ENCODE results near the gene DCAF5. TPM values are rescaled to one million over a fixed set of nuclear protein-coding genes. Genes with fewer than 3 reads are reported as not detected.

Gene DCAF5
- polyA plus RNA-seq, 3 donors, result 22.2 to 55.1 (median 30.6) TPM

- 90% methylated on average over 2 of the region's 3 CpGs for WGBS (ENCODE audit: insufficient coverage)
- H3K4me1 Mint-ChIP-seq, result peaks cover 82% of the 10 kb centered on the region
- no peak for DNase-seq
- no peaks in the 10 kb centered on the region for H4K20me1 ChIP-seq (ENCODE audit: insufficient read depth, low read length)
- no peak overlapping the region for H3K4me3 ChIP-seq (replicated peaks in 1 of 3; ENCODE audit: low read depth in 2 of 3, low read length in 3 of 3)
- H3K36me3 ChIP-seq (replicated peaks in 1 of 2; ENCODE audit: control insufficient read depth in 1 of 2, insufficient read depth in 2 of 2, low read length in 2 of 2), result peaks cover 1 to 8% of the 10 kb centered on the region in 2 donors
- H3K27ac Mint-ChIP-seq, result peak overlapping the region in 3 of 7 donors; percentile 9 to 52 (median 41)
- H3K36me3 Mint-ChIP-seq, result peaks cover 10 to 12% of the 10 kb centered on the region in 2 donors
- no peaks in the 10 kb centered on the region for H3K9me3 ChIP-seq (replicated peaks in 1 of 2; ENCODE audit: control insufficient read depth in 1 of 2, insufficient read depth in 1 of 2, low read length in 2 of 2)
- H3K27me3 ChIP-seq (ENCODE audit: control insufficient read depth in 2 of 2, insufficient read depth in 2 of 2, low read length in 2 of 2), result no peaks in the 10 kb centered on the region
- H3K9ac ChIP-seq (ENCODE audit: insufficient read depth, low read length, poor library complexity, severe bottlenecking), result no peak overlapping the region
- peaks cover 0 to 2% (median 2%) of the 10 kb centered on the region in 3 donors for H3K27me3 Mint-ChIP-seq (ENCODE audit: low read depth in 3 of 3)
- H3K4me3 Mint-ChIP-seq, result no peak overlapping the region
- intact Hi-C loops (cut with micrococcal nuclease), result no loop called here
- H2AFZ ChIP-seq (ENCODE audit: insufficient read depth, low read depth, low read length, poor library complexity, severe bottlenecking), result no peak overlapping the region
- no peak overlapping the region for H3K27ac ChIP-seq (ENCODE audit: low read depth in 1 of 2, low read length in 2 of 2)
- H3K4me2 ChIP-seq (replicated peaks; ENCODE audit: extremely low read depth, low read length, poor library complexity, severe bottlenecking), result no peak overlapping the region
- H3K79me2 ChIP-seq (ENCODE audit: insufficient read depth, low read length), result no peaks in the 10 kb centered on the region
- no peak for TF ChIP-seq CTCF (IDR thresholded peaks at IDR 0.05)
- peaks cover 73 to 76% of the 10 kb centered on the region in 2 donors for H3K4me1 ChIP-seq (ENCODE audit: control insufficient read depth in 1 of 2, insufficient read depth in 2 of 2, low read length in 2 of 2)
- peaks cover 0 to 3% (median 0%) of the 10 kb centered on the region in 7 donors for H3K9me3 Mint-ChIP-seq
Observed at GRCh38 chr14:69048456-69048855, 104.5 kb downstream of the DCAF5 start.

GRCh38 chr14:69047255-69047654 is 105.7 kb downstream of the DCAF5 start:
- Mint-ChIP-seq H3K36me3 (peaks cover 4 to 8% of the 10 kb centered on the region in 2 donors), H3K27me3 (ENCODE audit: low read depth in 3 of 3) (peaks cover 0 to 2% (median 2%) of the 10 kb centered on the region in 3 donors), H3K9me3 (peaks cover 0 to 3% (median 0%) of the 10 kb centered on the region in 7 donors), H3K4me1 (peaks cover 82% of the 10 kb centered on the region), H3K27ac (peak overlapping the region in 2 of 7 donors; percentile 10 to 97), H3K4me3 (no peak overlapping the region)
- no peak for DNase-seq
- 100% methylated on average over 1 of the region's 1 CpG for WGBS (ENCODE audit: insufficient coverage)
- Histone ChIP-seq H3K4me2 (replicated peaks; ENCODE audit: extremely low read depth, low read length, poor library complexity, severe bottlenecking) (no peak overlapping the region), H4K20me1 (ENCODE audit: insufficient read depth, low read length) (no peaks in the 10 kb centered on the region), H3K9me3 (replicated peaks in 1 of 2; ENCODE audit: control insufficient read depth in 1 of 2, insufficient read depth in 1 of 2, low read length in 2 of 2) (no peaks in the 10 kb centered on the region), H3K79me2 (ENCODE audit: insufficient read depth, low read length) (no peaks in the 10 kb centered on the region), H3K27ac (ENCODE audit: low read depth in 1 of 2, low read length in 2 of 2) (no peak overlapping the region), H3K4me3 (replicated peaks in 1 of 3; ENCODE audit: low read depth in 2 of 3, low read length in 3 of 3) (no peak overlapping the region), H3K4me1 (ENCODE audit: control insufficient read depth in 1 of 2, insufficient read depth in 2 of 2, low read length in 2 of 2) (peaks cover 75 to 77% of the 10 kb centered on the region in 2 donors), H3K27me3 (ENCODE audit: control insufficient read depth in 2 of 2, insufficient read depth in 2 of 2, low read length in 2 of 2) (no peaks in the 10 kb centered on the region), H3K36me3 (replicated peaks in 1 of 2; ENCODE audit: control insufficient read depth in 1 of 2, insufficient read depth in 2 of 2, low read length in 2 of 2) (no peaks in the 10 kb centered on the region), H3K9ac (ENCODE audit: insufficient read depth, low read length, poor library complexity, severe bottlenecking) (no peak overlapping the region), H2AFZ (ENCODE audit: insufficient read depth, low read depth, low read length, poor library complexity, severe bottlenecking) (no peak overlapping the region)
- intact Hi-C loops (cut with micrococcal nuclease), result no loop called here
- no peak for TF ChIP-seq CTCF (IDR thresholded peaks at IDR 0.05)

All from CD14-positive monocyte (primary cell).